Stimulated activated CD4-positive, alpha-beta T cell treated with anti-CD3 and anti-CD28 coated beads, Interleukin-4, amount 100 ng/mL, for 1 hour (primary cell): ENCODE measurements around the gene CARMIL3.

ENCODE experiments used
- DNase-seq: peaks from one replicate; pipeline ENCODE4 v3.0.0-alpha.2; 2020

CARMIL3 gene

DNA sequence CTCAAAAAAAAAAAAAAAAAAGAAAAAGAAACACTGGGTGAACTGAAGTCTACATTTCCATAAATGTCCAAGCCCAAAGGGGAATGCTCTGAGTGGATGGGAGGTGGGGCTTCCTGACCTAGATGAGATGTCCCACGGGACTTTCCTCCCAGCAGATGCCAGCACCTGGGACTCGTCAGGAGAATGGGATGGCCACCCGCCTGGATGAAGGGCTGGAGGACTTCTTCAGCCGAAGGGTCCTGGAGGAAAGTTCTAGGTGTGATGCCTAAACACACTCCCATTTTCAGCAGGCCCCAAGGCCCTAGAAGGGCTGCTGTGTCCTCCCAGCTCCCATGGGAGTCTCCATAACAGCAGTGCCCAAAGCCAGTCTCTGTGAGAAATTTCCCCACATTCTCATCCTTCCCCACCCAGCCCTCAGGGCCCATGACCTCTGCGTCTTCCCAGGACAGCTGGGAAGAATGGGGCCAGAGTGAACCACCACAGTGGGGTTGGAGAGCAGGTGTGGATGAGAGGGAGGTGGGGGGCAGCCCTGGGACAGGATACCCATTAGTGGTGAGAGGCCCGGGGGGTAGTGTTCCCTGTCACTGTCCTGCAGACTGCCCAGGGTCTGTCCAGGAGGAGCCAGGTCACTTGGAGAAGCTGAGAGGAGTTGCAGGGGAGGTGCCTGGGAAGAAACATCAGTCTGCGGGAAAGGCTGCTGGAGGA is 12.4 kb downstream of the CARMIL3 start:
- no peak for DNase-seq

DNA sequence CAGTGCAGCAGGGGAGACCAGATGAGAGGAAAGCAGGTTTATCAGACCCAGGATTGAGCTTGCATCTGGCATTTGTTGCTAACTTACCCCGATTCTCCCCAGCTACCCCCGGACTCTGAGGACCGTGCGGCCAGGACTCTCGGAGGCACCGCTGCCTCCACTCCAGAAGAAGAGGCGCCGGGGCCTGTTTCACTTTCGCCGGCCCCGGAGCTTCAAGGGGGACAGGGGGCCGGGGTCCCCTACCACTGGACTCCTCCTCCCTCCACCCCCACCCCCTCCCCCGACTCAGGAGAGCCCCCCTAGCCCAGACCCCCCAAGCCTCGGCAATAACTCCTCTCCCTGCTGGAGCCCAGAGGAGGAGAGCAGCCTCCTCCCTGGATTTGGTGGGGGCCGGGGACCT is 13.0 kb downstream of the CARMIL3 start:
- DNase-seq, result no peak

DNA sequence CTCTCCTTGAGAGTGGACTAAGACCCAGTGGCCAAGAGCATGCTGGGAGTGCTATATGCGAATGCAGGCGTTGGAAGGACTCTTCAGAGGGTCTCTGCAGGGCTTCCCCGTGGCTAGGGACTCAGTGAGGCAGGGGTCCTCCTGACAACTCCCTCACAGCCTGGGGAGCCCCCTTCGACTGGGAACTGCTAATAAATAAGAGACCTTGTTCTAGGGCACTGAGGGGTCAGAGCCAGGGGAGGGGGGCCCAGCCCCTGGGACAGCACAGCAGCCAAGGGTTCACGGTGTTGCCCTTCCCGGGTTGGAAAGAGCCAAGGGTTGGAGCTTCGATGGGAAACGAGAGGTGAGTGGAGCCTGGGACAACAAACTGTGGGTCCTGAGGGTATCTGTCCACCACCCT is 13.6 kb downstream of the CARMIL3 start:
- DNase-seq, result no peak

GRCh38 chr14:24066496-24067132 is 14.8 kb downstream of the CARMIL3 start:
- no peak for DNase-seq

- DNase-seq, result no peak
These were observed 15.6 kb downstream of the CARMIL3 start for GRCh38 chr14:24067133-24068082.

DNA sequence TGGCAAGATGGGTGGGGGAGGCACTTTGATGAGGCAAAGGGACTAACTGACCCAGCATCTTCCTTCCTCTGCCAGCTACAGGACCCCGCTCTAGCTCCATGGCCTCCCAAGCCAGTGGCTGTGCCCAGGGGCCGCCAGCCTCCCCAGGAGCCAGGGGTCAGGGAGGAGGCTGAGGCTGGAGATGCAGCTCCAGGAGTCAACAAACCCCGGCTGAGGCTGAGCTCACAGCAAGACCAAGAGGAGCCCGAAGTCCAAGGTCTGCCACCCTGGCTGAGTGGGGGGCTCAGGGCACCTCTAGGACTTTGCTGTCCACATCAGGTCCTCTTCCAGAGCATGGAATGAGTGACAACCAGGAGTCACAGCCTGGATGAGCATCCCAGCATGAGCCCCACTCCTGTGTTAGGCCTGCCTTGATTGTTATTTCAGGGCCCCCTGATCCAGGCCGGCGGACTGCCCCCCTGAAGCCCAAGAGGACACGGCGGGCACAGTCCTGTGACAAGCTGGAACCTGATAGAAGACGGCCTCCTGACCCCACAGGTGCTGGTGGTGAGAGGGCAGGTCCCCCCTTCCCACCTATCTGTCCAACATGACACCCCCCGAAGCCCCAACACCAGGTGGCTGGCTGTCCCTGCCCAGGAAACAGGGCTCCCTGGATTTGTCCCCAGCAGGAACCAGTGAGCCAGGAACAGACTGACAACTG is 17.1 kb downstream of the CARMIL3 start:
- DNase-seq, result no peak

DNA sequence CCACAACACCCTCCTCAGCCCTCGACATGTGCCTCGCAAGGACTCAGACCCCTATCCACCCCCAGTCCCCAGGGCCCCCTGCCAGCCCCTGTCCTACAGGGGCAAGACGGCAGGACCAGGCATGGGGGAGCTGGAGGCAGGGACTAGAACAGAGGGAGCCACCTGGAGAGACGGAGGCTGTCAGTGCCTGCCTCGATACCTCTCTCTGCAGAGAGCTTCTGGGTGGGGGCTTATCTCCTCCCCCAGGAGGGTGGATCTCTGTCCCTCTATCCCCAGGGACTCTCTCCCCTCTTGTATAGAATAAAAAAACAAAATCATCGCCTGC is 17.6 kb downstream of the CARMIL3 start:
- no peak for DNase-seq

DNA sequence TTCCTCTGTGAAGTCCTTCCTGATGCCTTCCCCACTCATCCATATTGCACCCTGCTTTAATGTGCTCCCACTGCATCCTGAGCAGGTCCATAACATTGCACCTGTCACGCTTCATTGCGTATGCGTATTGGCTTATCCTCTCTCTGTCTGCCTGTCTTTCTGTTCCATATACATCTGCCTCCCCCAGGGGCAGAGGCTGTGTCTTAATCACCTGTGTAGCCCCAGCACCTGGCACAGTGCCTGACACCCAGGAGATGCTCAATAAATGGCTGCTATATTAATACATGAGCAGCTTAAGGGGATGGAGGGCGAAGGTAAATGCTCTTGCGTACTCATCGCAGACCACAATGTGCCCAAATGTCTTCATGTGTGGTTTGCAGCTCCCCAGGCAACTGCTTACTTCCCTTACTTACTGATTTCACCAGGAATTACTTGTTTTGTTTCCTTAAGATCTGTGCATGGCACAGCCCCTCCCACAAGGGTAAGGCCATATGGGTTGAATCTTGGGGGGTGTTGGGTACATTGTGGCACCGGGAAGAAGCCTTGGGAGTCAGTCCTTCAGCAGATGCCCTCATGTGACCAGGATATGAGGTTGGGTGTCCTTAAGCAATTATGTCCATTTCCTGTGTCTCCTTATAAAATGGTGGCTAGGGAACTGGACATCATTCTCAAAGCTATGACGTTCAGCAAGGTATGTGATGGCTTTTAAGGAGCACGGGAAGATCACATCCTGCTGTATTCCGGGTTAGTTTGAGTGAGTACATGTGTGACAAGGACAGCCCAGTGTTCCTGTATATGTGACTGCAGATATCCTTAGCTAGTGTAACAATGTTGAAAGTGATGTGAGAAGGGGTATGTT is 18.7 kb downstream of the CARMIL3 start:
- no peak for DNase-seq

DNA sequence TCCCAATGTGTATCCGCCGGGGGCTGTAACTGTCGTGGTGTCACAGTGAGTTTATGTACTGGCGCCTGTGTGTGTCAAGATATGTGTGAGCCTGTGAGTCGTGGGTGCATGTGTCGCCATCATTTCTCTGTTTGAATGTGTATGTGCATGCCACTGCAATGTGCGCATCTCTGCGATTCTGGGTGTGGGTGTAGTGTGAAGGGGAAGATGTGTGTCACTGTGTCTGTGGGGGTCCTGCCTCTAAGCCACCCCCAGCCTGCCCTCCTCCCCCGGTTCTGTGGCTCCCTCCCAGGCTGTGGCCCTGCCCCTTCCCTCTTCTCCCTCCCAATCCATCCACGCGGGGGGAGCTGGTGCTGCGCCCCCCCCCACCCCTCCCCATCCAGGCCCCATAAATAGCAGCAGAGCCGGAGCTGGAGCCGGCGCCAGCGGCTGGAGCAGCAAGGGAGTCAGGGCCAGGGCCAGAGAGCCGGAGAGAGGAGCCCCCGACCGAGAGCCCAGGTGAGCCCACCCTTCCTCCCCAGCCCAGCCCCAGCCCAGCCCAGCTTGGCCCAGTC is 19.4 kb downstream of the CARMIL3 start, which contains the start of gene CPNE6:
CPNE6 (plus strand) TSS at position 419 of the 554 bp plus-strand sequence. CDS start 1,375 bp downstream, outside the sequence.
- DNase-seq, result peak; percentile 28

DNA sequence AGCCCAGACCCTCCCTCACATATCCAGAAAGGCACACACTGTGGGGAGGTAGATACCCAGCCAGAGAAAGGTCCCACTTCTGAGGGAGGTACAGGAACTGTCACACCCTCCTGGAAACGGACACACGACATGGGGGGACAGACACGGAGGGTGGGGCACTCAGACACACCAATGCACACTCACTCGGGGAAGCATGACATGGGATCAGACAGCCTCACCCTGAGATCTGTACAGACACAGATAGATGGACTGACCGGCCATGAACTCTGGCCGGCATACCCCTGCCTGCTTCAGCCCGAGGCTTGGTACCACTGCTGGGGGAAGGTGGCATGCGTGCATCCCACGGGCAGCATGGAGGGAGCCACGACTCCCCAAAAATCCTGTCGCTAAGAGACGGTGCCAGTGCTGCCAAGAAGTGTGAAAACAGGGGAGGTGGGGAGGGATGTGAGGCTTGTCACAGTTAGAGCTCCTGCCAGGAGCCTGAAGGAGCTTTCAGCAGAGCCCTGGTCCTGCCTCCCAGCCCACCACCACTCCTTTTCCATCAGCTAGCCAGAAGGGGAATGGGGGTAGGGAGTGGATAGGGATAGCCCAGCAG is 20.1 kb downstream of the CARMIL3 start:
- DNase-seq, result no peak

DNA sequence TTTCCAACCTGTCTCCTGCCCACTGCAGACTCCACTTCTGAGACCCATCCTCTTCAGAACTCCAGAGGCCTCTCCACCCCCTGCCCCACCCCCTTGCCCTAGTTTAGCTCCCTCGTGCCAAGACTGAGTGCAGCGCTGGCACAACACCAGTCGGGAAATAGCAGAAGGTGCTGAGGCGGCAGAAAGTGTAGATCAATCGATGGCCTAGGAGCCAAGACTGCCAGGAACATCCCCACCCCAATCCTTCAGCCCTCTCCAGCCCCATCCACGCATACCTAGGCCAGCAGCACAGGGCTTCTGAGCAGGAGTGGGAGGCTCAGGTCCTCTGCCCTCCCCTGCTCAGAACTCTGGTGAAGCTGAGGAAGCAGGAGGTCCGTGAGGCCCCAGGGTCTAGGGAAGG is 20.6 kb downstream of the CARMIL3 start:
- DNase-seq, result no peak

DNA sequence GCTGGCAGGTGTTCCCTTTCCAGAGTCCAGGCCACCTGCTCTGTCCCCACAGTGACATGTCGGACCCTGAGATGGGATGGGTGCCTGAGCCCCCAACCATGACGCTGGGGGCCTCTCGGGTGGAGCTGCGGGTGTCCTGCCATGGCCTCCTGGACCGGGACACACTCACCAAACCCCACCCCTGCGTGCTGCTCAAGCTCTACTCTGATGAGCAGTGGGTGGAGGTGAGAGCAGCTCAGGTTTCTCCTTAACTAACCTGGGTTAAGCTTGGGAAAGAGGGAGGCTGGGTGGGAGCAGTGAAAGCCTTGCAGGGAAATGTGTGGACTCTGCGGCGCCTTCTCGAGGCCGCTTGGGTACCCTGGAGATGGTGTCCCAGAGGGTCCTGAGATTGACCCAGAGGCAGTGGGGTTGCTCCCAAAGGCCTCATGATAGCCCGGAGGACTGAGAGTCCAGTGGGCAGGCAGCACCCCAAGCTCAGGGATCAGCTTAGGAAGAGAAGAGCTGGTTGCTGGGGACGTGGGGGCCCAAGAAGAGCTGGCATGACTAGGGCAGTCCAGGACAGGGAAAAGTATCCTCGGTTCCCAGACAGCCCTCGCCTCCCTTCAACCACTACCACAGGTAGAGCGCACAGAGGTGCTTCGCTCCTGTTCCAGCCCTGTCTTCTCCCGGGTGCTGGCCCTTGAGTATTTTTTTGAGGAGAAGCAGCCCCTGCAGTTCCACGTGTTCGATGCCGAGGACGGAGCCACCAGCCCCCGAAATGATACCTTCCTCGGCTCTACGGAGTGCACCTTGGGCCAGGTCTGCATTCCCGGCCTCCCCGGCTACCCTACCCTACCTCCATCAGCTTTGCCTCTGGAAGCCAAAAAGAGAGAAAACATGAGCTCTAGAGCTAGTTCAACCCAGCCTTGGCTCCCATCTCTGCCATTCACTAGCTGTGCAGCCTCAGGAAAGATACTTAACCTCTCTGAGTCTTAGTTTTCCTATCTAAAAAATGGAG is 21.4 kb downstream of the CARMIL3 start:
- DNase-seq, result no peak

- DNase-seq, result no peak
These were observed 23.0 kb downstream of the CARMIL3 start for GRCh38 chr14:24074625-24075484.

DNA sequence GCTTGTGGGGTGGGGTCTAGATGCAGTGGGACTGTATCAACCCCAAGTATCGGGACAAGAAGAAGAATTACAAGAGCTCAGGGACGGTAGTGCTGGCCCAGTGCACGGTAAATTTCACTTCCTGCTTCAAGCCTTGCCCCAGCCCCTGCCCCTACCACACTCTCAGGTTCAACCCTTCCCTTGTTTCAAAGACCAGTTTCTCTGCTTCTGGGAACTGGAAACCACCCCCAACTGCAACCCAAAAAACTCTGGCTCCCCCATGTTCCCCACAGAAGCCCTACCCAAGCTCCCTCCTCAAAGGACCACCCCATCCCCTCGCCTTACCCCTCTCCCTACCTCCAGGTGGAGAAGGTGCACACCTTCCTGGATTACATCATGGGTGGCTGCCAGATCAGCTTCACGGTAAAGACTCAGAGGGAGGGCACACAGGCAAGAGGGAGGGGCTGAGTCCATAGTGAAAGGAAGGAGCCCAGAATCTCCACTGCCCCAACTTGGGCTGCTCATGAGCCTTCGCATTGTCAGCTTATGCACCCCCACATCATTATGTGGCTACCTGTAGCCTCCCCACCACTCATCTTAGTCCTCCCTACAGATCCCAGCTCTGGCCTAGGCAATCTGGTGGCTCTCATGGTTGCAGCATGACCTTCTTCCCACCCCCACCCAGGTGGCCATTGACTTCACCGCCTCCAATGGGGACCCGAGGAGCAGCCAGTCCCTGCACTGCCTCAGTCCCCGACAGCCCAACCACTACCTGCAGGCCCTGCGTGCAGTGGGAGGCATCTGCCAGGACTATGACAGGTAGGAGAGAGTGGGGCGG is 23.9 kb downstream of the CARMIL3 start:
- DNase-seq, result no peak

GRCh38 chr14:24076302-24076601 is 24.4 kb downstream of the CARMIL3 start:
- no peak for DNase-seq

DNA sequence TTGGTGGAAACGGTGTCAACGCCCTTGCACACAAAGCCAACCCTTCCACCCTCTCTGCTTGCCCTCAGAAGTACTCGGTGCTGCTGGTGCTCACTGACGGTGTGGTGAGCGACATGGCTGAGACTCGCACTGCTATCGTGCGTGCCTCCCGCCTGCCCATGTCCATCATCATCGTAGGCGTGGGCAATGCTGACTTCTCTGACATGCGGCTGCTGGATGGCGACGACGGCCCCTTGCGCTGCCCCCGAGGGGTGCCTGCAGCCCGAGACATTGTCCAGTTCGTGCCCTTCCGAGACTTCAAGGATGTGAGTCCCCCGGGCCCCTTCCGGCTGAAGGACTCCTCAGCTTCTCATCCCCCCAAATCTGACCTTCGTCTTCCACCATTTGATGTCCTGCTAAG is 25.3 kb downstream of the CARMIL3 start:
- DNase-seq, result no peak

DNA sequence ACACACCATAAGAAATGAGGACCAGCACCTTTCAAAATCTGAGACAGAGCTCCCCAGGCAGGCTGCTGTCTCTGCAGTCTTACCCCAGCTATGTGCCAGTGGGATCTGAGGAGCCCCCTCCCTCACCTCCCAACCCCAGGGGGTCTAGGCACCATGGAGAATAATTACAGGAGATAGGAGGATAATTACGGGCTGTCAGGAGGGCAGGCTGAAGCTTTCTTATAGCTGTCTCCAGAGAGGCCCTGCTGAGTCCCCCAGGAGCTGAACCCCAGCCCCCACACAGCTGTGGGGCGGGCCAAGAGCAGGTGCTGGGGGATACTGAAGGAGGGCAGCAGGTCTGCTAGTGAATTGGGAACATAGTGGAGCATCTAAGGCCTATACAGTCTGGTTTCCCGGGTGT is 26.3 kb downstream of the CARMIL3 start:
- no peak for DNase-seq

- no peak for DNase-seq
These were observed 27.8 kb downstream of the CARMIL3 start for GRCh38 chr14:24079491-24080141.
